Activated T-cell treated with anti-CD3 and anti-CD28 coated beads, Interleukin-2, amount 50 U/mL, for 72 hours (primary cell): ENCODE measurements around the gene CDK2AP2. TPM values are rescaled to one million over a fixed set of nuclear protein-coding genes. Genes with fewer than 3 reads are reported as not detected.

Source experiments
- ATAC-seq, 2 donors: fragments of 150-1000 bp; cut with Tn5 transposase; replicated peaks in 1 of 2; 2 replicates each; pipeline ENCODE4 v1.10.0; 2021; ENCODE audit warnings: moderate library complexity in 2 of 2, mild to moderate bottlenecking in 1 of 2
- DNase-seq, 2 donors: peaks; one replicate each; pipeline ENCODE4 v3.0.0; 2021 to 2022; ENCODE audit warnings: mixed read lengths in 1 of 2
- H3K27ac Mint-ChIP-seq: one replicate; pipeline ENCODE4 v1.8.0; 2022; ENCODE audit warnings: mild to moderate bottlenecking, moderate library complexity, mixed read lengths
- H3K27me3 Mint-ChIP-seq: one replicate; pipeline ENCODE4 v1.8.0; 2022; ENCODE audit warnings: low read depth, mixed read lengths
- H3K36me3 Mint-ChIP-seq, 2 donors: one replicate each; pipeline ENCODE4 v1.8.0; 2022; ENCODE audit warnings: mixed read lengths in 2 of 2, mild to moderate bottlenecking in 1 of 2; ENCODE audit not compliant: insufficient read depth in 2 of 2
- H3K4me1 Mint-ChIP-seq: one replicate; pipeline ENCODE4 v1.8.0; 2022; ENCODE audit warnings: low read depth, mixed read lengths
- H3K4me3 Mint-ChIP-seq, 2 donors: one replicate each; pipeline ENCODE4 v1.8.0; 2022; ENCODE audit warnings: mild to moderate bottlenecking in 2 of 2, mixed read lengths in 2 of 2, moderate library complexity in 2 of 2
- H3K9me3 Mint-ChIP-seq, 2 donors: one replicate each; pipeline ENCODE4 v1.8.0; 2022; ENCODE audit warnings: mixed read lengths in 2 of 2
- total RNA-seq, 2 donors: library from RNA; stranded (reverse); gene quantifications; one replicate each; pipeline ENCODE4 v1.2.3, GENCODE V29; 2022

Gene CDK2AP2
- total RNA-seq, 2 donors from 2014 or later = 103 to 137 TPM

DNA sequence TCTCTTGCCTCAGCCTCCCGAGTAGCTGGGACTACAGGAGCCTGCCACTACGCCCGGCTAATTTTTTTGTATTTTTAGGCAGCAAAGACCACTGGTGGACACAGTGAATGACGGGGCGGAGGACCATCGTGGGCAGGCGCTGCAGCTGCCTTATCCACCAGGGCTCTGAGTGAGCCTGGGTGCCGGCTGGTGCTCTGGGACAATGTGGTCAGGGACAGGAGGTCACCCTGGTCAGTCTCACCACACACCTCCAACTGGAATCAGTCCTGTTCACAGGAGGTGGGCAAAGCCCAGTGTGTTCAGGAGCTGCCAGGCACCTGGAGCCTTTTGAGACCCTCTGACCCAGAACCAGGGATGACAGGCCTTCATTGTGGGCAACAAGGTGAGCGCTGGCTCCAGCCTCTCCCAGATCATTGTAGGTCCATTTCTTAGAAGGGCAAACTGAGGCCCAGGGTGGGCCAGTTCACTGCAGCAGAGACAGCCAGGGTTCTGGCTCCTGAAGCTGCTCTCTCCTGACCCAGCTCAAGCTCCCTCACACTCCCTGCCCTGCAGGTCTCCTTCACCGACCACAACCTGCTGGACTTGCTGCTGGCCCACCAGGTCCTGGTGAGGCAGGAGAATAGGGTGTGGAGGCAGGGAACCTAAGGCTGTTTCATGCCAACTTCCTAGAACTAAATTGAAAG, 31.0 kb upstream of the CDK2AP2 start:
- Mint-ChIP-seq H3K27ac (no peak overlapping the region), H3K27me3 (no peaks in the 10 kb centered on the region), H3K4me3 (no peak overlapping the region), H3K4me1 (no peaks in the 10 kb centered on the region), H3K36me3 (peaks cover 2 to 9% of the 10 kb centered on the region in 2 donors), H3K9me3 (peaks cover 1 to 2% of the 10 kb centered on the region in 2 donors)
- ATAC-seq = no peak
- DNase-seq = no peak

DNA sequence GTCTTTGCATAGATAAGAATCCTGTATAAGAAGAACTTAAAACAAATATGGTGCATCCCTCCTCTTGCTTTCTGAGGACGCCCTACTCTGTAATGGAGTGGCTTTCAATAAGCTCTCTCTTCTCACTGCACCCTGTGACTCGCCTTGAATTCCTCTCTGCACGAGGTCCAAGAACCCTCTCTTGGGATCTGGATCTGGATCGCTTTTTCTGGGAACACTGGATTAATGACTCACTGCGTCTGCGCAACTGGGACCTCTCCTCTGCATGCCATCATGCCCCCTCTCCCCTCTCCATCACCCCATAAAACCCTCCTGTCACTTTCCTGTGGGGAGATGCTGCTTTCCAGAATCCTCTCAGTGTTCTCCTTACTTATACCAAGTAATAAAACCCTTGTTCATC, 30.3 kb upstream of the CDK2AP2 start:
- H3K4me3 Mint-ChIP-seq = no peak overlapping the region
- H3K36me3 Mint-ChIP-seq = peaks cover 3 to 13% of the 10 kb centered on the region in 2 donors
- H3K4me1 Mint-ChIP-seq = no peaks in the 10 kb centered on the region
- ATAC-seq (no peak), DNase-seq (no peak)
- H3K27me3 Mint-ChIP-seq = no peaks in the 10 kb centered on the region
- H3K27ac Mint-ChIP-seq = no peak overlapping the region
- H3K9me3 Mint-ChIP-seq = peaks cover 4 to 6% of the 10 kb centered on the region in 2 donors

DNA sequence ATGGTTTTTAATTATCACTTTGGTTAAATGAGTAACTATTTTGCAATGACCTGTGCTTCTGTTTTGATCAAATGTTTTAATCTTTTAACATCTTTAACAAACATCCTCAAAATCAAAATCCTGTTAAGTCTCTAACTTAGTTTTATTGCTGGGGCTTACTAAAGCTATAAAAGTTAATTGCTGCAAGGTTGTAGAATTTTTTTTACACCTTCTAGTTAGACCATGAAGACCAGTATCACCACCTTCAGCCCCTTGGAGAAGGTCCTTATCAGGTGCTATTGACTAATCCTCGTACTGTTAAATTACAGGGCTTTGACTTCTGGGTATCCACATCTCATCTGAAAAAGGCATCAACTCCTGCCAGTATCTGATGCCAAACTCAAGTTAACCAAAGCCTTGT, 27.6 kb upstream of the CDK2AP2 start:
- peaks cover 3 to 13% of the 10 kb centered on the region in 2 donors for H3K36me3 Mint-ChIP-seq
- no peaks in the 10 kb centered on the region for H3K4me1 Mint-ChIP-seq
- no peaks in the 10 kb centered on the region for H3K27me3 Mint-ChIP-seq
- no peak overlapping the region for H3K4me3 Mint-ChIP-seq
- no peak overlapping the region for H3K27ac Mint-ChIP-seq
- peaks cover 4 to 7% of the 10 kb centered on the region in 2 donors for H3K9me3 Mint-ChIP-seq
- DNase-seq (no peak), ATAC-seq (no peak)

DNA sequence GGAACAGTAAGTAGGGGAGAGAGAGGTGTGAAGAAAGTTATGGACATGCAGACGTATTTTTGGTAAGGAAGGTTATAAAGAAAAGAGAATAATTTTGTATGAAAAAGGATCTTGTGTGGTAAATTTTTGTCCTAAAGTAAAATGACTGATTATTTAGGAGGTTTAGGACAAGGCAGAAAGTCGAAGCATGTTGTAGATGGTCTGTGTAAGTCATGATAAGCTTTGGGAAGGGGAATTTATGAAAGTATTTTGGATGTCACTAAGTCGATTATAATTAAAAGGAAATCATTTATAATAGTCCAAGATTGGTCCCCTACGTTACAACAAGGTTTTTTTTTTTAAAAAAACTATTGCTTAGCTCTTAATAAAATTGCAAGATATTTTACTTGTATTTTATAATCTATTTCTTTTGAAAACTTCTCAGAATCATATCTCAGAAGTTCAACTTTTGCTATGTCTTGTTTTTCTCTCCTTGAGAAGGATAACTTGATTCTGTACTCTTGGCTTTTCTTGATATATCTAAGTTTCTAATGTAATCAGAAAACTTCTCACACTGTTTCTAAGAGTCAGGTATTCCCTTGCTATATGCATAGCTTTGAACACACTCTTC, 26.2 kb upstream of the CDK2AP2 start:
- no peak for ATAC-seq
- Mint-ChIP-seq H3K4me1 (no peaks in the 10 kb centered on the region), H3K27ac (no peak overlapping the region), H3K4me3 (no peak overlapping the region), H3K36me3 (peaks cover 3 to 13% of the 10 kb centered on the region in 2 donors), H3K27me3 (peaks cover 4% of the 10 kb centered on the region), H3K9me3 (peaks cover 6 to 7% of the 10 kb centered on the region in 2 donors)
- no peak for DNase-seq

DNA sequence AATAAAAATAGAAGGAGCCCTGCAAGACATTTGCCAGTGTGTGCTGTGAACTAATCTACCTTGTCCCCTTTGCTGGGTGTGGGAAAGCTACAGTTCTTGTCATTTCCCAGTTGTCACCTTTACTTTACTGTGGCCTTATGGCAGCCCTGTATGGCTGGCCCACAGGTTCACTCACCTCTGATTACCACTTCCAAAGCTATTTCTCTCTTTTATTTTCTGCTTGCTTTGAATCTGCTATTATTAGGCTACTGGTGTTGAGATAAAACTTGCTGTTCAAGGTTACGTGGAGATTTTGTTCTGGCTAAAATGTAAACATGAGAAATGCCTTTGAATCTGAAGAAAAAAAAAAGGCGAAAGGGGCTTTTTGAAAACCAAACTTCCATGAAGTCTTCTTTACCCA, 24.9 kb upstream of the CDK2AP2 start:
- DNase-seq (no peak), ATAC-seq (no peak)
- Mint-ChIP-seq H3K27me3 (peaks cover 6% of the 10 kb centered on the region), H3K36me3 (peaks cover 3 to 13% of the 10 kb centered on the region in 2 donors), H3K27ac (no peak overlapping the region), H3K4me1 (no peaks in the 10 kb centered on the region), H3K9me3 (peaks cover 7 to 8% of the 10 kb centered on the region in 2 donors), H3K4me3 (no peak overlapping the region)

DNA sequence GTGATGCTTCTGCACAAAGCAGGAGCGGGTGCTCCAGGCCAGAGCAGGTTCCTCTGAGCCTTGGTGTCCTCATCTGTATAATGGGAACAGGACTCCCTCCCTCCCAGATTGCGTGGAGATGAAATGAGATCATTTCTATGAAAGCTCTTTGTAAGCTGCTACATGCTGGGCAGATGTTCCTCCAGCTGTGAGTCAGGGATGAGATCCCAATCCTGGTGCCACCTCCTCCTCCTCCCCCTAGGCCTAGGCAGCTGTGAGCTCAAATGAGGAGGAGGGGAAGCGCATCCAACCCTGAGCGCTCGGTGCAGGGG, 22.3 kb upstream of the CDK2AP2 start:
- Mint-ChIP-seq H3K9me3 (peaks cover 11% of the 10 kb centered on the region in 2 donors), H3K4me1 (no peaks in the 10 kb centered on the region), H3K36me3 (peaks cover 3 to 11% of the 10 kb centered on the region in 2 donors), H3K4me3 (no peak overlapping the region), H3K27ac (no peak overlapping the region), H3K27me3 (peaks cover 6% of the 10 kb centered on the region)
- ATAC-seq (no peak), DNase-seq (no peak)

DNA sequence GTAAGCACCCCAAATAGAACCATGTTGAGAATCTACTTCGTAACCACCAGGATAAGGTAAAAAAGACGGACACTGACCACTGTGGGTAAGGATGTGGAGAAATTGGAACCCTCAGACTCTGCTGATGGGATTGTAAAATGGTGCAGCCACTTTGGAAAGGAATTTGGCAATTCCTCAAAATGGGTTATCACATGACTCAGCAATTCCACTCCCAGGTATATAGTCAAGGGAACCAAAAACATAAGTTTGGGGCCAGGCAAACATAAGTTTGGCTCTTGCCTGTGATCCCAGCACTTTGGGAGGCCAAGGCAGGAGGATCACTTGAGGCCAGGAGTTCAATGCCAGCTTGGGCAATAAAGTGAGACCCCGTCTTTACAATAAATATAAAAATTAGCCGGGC, 20.4 kb upstream of the CDK2AP2 start:
- no peaks in the 10 kb centered on the region for H3K4me1 Mint-ChIP-seq
- H3K9me3 Mint-ChIP-seq = peaks cover 6 to 7% of the 10 kb centered on the region in 2 donors
- no peak overlapping the region for H3K27ac Mint-ChIP-seq
- DNase-seq (no peak), ATAC-seq (no peak)
- H3K4me3 Mint-ChIP-seq = no peak overlapping the region
- H3K27me3 Mint-ChIP-seq = peaks cover 6% of the 10 kb centered on the region
- no peaks in the 10 kb centered on the region for H3K36me3 Mint-ChIP-seq

DNA sequence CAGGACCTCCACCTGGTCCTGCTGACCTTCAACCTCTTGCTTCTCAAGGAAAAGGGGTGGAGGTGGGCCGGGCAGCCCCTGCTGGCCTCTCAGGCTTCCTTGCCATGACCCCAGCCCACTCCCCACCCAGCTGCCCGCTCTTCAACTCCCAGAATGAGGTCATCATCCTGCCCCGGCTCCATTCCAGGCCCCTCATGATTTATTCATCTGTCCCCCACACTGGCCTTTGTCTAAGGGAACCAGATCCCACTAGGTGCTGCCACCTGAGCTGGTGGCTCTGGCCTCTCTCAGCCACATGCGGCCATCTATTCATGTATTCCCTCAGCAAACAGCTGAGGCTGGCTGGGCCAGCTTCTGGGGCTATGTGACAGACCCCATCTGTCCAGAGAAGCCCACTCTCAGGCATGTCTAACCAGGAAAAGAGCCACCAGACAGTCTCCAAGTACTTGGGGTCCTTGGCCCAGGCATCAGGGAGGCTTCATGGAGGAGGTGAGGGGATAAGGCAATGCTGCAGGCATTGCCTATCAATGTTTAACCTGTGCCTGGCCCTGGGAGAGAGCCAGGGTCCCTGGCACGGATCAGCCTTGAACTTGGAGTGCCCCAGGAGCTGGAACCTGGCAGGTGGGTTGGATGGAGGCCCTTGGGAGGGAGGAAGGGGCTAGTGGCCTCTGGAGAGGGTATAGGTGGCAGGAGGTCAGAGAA, 17.5 kb upstream of the CDK2AP2 start:
- H3K4me3 Mint-ChIP-seq = no peak overlapping the region
- H3K4me1 Mint-ChIP-seq = no peaks in the 10 kb centered on the region
- no peaks in the 10 kb centered on the region for H3K36me3 Mint-ChIP-seq
- peaks cover 5 to 7% of the 10 kb centered on the region in 2 donors for H3K9me3 Mint-ChIP-seq
- peaks cover 6% of the 10 kb centered on the region for H3K27me3 Mint-ChIP-seq
- no peak overlapping the region for H3K27ac Mint-ChIP-seq
- ATAC-seq (no peak), DNase-seq (no peak)

DNA sequence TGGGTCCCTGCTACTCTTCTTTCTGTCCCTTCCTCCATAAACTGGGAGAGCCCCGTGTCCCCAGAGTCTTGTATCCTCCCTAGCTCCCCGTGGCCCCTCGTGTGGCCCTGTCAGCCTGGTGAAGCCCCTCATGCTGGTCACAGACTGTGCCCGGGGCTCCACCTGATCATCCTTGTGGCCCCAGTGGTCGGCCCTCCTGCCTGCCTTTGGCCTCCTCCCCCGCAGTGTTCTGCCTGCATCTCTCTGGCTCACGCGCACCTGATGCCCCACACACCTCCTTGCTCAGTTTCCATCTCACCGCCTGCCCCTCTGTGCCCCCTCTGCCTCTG, 16.5 kb upstream of the CDK2AP2 start:
- no peak overlapping the region for H3K27ac Mint-ChIP-seq
- H3K9me3 Mint-ChIP-seq = peaks cover 5 to 7% of the 10 kb centered on the region in 2 donors
- ATAC-seq (no peak), DNase-seq (no peak)
- no peaks in the 10 kb centered on the region for H3K36me3 Mint-ChIP-seq
- peaks cover 5% of the 10 kb centered on the region for H3K27me3 Mint-ChIP-seq
- H3K4me3 Mint-ChIP-seq = no peak overlapping the region
- no peaks in the 10 kb centered on the region for H3K4me1 Mint-ChIP-seq

DNA sequence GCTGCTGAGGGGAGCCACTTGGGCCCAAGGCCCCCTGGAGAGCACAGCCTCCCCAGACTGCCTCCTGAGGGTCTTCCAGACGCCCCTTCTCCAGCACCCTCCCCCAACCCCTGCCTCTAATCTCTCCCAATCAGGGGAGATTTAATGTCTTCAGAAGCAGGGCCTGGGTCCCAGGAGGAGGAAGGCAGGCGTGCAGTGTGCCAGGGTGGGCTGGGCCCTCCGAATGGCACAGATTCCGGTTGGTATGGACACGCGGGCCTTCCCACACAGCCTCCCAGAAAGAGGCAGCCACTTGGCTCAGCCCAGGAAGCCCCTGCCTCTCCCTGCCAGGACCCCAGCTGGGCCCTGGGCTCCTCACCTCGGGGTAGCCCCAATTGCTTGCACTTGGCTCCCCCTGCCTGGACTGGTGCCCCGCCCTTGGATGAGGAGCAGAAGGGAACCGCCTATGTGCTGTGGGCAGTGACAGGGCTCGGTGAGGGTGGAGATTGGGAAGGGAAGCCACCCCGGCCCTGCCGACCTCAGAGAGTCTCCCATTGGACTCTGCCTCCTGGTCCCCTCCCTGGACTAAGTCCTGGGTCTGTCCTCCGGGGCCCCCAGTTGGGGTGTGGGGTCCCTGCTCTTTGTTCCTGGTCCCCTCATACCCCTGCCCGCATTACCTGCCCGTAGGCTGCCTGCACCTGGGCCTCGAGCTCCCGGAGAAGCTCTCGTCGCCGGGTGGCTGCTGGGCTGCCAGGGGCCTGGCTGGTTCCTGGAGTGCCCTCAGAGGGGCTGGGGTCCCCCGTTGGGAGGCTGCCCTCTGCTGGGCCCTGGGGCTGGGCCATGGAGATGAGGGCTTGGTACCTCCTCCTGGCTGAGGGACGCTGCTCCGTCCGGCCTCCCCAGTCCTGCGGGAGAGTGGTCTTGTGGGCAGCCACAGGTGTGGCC, 15.9 kb upstream of the CDK2AP2 start:
- Mint-ChIP-seq H3K4me1 (no peaks in the 10 kb centered on the region), H3K27me3 (no peaks in the 10 kb centered on the region), H3K36me3 (no peaks in the 10 kb centered on the region), H3K4me3 (no peak overlapping the region), H3K9me3 (peaks cover 3 to 5% of the 10 kb centered on the region in 2 donors), H3K27ac (no peak overlapping the region)
- DNase-seq (no peak), ATAC-seq (no peak)

DNA sequence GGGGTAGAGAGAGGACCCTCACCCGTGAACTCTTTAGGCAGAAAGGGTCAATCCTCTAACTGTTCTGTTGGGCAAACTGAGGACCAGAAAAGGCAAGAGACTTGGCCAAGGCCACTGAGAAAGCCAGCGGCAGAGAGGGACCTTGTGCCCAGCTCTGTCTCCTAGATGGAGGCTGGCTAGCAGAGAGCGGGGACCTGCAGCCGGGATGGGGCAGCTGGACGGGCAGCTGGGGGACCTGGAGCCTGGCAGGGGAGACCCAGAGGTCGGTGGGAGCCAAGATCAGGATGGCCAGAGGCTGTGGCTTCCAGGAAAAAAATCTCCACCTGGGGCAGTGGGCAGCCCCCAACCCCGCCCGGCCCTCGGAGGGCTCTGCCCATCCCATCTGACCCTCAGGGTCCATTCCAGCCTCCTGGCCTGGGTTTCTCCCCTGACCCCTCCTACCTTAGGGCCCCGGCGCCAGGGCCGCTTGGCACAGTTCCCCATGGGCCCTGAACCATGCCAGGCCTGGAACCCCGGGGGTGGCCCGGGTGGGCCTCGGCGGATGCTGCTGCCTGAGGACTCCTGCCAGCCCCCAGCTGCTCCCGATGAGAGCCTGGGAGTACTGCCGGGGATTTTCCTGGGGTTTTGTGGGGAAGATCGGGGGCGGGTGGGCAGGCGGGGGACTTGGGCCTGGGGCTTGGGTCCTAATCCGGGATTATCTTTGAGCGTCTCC, 15.0 kb upstream of the CDK2AP2 start, which contains the start of gene CABP2:
Gene CABP2 (minus strand): TSS at position 603 of the 712 bp plus-strand sequence. CDS start 120 bp downstream, at position 483.
- Mint-ChIP-seq H3K4me1 (no peaks in the 10 kb centered on the region), H3K4me3 (no peak within 1 kb of the TSS), H3K9me3 (peaks cover 3 to 5% of the 10 kb centered on the region in 2 donors), H3K27ac (no peak within 1 kb of the TSS), H3K27me3 (no peaks in the 10 kb centered on the region), H3K36me3 (no peaks in the 10 kb centered on the region)
- ATAC-seq (no peak), DNase-seq (no peak)

DNA sequence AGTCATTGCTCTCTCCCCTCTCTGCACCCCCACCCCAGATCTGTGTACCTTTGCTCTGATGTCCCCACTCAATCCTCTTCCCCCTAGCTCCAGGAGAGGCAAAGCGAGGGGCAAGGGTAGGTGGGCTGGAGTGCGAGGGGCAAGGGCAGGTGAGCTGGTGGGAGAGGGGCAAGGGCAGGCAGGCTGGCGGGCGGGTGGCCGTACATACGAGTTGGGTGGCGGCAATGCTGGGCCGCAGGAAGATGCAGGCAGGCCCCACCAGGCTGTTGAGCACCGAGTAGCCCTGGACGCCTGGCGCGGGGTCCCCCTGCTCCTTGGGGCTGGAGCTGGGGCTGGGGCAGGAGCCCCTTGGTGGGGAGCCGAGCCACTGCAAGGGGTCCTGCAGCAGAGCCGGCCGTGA, 14.4 kb upstream of the CDK2AP2 start:
- no peak for DNase-seq
- Mint-ChIP-seq H3K4me3 (no peak overlapping the region), H3K9me3 (peaks cover under 1 to 2% of the 10 kb centered on the region in 2 donors), H3K36me3 (no peaks in the 10 kb centered on the region), H3K27ac (no peak overlapping the region), H3K4me1 (no peaks in the 10 kb centered on the region), H3K27me3 (no peaks in the 10 kb centered on the region)
- no peak for ATAC-seq
